NCI-H510A (cell line): ENCODE data around the gene SLCO3A1.

Experiments used
- DNase-seq: peaks from one replicate; lab custom pipeline; 2025; lab: John Stamatoyannopoulos, UW

The SLCO3A1 gene

DNA sequence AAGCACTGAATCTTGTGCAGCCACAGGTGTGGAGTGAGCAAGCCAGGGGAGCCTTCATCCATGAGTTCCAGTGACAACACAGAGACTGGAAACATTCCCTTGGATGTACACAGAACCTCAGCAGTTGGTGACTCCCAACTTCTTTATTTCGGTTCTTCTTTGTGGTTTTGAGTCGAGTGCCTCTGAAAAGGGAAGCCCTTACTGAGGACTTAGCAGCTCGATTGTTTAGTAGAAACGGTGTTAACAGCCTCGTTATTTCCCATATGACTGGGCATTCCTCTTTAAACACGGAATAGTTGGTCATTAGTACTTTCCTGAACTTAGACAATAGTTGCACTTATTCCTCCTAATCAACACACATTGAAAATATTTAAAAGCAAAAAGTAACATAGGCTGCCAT lies 7.7 kb downstream of the SLCO3A1 start:
- DNase-seq, result no peak

GRCh38 chr15:91862891-91863504 lies 9.5 kb downstream of the SLCO3A1 start:
- DNase-seq, result no peak

- no peak for DNase-seq
These were observed 10.2 kb downstream of the SLCO3A1 start for GRCh38 chr15:91863621-91864255.

DNA sequence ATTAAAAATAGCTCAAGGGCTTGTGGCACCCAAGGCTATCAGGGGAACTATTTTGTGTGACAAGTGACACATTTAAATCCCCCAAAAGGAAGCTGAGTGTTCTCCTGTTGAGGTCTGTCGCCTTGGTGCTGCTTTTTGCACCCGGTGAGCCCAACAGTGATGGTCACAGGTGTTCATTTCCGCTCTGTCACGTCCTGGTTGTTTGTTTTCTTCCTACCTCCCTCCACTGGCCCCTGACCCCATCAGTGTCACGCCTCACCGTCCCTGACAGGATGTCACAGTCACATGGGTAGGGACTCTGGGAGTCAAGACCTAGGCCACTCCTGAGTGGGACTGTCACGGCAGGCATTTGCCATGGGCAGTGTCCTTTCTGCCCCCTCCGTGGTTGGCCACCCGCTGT lies 11.2 kb downstream of the SLCO3A1 start:
- DNase-seq, result no peak

- no peak for DNase-seq
These were observed 12.0 kb downstream of the SLCO3A1 start for GRCh38 chr15:91865486-91865885.

- no peak for DNase-seq
These were observed 12.4 kb downstream of the SLCO3A1 start for GRCh38 chr15:91865950-91866349.

GRCh38 chr15:91866371-91866905 lies 12.9 kb downstream of the SLCO3A1 start:
- DNase-seq, result no peak

- peak; percentile 68 for DNase-seq
These were observed 13.5 kb downstream of the SLCO3A1 start for GRCh38 chr15:91866971-91867372.

GRCh38 chr15:91867581-91868026 lies 14.1 kb downstream of the SLCO3A1 start:
- DNase-seq, result no peak

DNA sequence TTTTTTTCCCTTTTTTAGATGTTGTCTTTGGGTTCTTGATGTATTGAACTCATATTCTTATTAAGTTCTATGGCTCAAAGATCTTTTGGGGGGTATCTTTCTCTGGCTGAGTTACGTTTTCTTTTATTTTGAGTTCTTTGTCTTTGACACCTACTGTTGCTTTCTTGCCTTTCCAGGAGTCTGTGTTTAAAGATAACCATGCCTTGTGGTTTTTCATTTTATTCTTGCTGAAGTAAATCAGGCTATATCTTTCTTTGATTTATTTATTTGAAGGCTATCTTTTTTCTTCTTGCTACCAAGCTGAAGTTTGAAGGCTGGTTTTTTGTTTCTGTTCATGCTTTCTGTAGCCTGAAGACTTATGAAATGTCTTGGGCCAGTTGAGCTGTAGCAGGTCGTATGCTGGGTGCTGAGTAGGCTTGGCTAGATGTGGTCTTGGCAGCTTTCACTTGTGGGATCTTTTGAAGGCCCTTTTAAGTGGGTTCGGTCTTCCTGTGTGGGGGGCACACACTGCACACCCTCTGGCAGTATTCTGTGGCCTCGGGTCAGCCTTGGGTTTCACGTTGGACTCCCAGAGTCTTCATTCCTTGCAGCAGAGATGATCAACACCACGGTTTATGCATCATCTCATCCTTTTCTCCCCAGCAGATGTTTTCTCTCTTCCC lies 17.5 kb downstream of the SLCO3A1 start:
- no peak for DNase-seq

GRCh38 chr15:91871837-91872236 lies 18.3 kb downstream of the SLCO3A1 start:
- DNase-seq, result no peak

- no peak for DNase-seq
These were observed 19.0 kb downstream of the SLCO3A1 start for GRCh38 chr15:91872356-91873137.

- DNase-seq, result no peak
These were observed 19.6 kb downstream of the SLCO3A1 start for GRCh38 chr15:91873138-91873536.

DNA sequence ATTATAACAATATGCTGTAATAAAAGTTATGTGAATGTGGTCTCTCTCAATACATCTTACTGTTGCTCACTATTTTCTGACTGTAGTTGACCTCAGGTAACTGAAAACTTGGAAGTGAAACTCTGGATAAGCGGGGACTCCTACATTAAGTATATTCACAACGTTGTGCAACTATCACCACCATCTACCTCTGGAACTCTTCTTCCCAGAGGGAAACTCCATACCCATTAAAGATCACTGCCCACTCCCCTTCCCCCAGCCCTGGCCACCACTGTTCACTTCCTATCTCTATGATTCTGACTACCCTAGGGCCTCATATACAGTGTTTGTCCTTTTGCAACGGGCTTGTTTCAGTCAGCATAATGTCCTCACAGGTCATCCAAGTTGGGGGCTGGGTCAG lies 20.7 kb downstream of the SLCO3A1 start:
- no peak for DNase-seq

DNA sequence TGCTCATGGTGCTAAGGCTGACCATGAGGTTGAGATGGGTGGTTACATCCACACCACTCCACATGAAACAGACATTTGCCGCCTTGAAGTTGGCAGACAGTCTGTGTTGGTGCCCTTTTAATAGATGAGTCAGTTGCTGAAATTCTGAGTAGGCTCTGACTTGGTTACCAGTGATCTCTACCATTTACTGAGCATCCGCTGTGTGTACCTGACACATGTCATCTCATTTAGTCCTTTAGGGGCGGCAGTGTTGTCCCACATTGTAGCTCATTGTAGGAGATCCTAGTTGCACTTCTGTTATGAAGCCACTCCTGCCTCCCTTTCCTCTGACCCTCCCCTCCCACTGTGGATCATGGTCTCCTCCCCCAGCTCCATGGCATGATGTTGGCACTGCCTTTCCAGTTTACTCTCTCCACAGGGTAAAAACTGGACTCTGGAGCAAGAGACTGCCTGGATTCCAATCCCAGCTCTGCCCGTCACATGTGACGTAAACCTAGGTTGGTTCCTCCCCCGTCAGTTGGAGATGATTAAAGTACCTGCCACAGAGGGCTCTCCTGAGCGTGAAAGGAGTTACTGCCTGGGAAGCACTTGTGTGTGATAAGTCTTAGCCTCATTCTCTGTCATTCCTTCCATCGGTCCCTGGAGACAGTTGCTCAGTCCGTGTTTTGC lies 21.6 kb downstream of the SLCO3A1 start:
- no peak for DNase-seq

- DNase-seq, result no peak
These were observed 22.7 kb downstream of the SLCO3A1 start for GRCh38 chr15:91876187-91876586.

- no peak for DNase-seq
These were observed 24.9 kb downstream of the SLCO3A1 start for GRCh38 chr15:91878319-91878870.

- no peak for DNase-seq
These were observed 25.6 kb downstream of the SLCO3A1 start for GRCh38 chr15:91879158-91879557.

- no peak for DNase-seq
These were observed 26.9 kb downstream of the SLCO3A1 start for GRCh38 chr15:91880373-91880772.

- DNase-seq, result no peak
These were observed 28.2 kb downstream of the SLCO3A1 start for GRCh38 chr15:91881569-91882297.
